K562 (cell line): ENCODE results near the gene ORAI3. TPM values are rescaled to one million over a fixed set of nuclear protein-coding genes. Genes with fewer than 3 reads are reported as not detected.

ENCODE experiments used
- CBX1 ChIP-seq: sonication (generic); IDR thresholded peaks from 2 replicates; pipeline ENCODE4 v1.6.1; 2016; ENCODE audit warnings: antibody characterized with exemption, low read depth, mild to moderate bottlenecking
- CSDE1 ChIP-seq, 2 experiments: fragments of 450-650 bp; IDR thresholded peaks; 2 replicates each; pipeline ENCODE4 v1.6.1; 2016; ENCODE audit warnings: mild to moderate bottlenecking in 1 of 2
- FOXP1 ChIP-seq: sonication (generic); formaldehyde crosslinking; IDR thresholded peaks from 2 replicates; pipeline ENCODE4 v1.8.0; 2022; ENCODE audit warnings: mild to moderate bottlenecking, missing genetic modification reagents
- IRF9 ChIP-seq: fragments of 450-650 bp; IDR thresholded peaks from 2 replicates; pipeline ENCODE4 v1.6.1; 2016; ENCODE audit warnings: missing biosample characterization, missing genetic modification characterization
- JUNB ChIP-seq: fragments of 450-650 bp; formaldehyde crosslinking; conservative IDR thresholded peaks from 2 replicates; pipeline ENCODE4 v1.4.0; 2020; ENCODE audit warnings: mild to moderate bottlenecking
- MBD1 ChIP-seq: fragments of 250-450 bp; sonication (Bioruptor Pico); IDR thresholded peaks from 2 replicates; pipeline ENCODE4 v1.8.0; 2022; ENCODE audit warnings: inconsistent platforms
- MECOM ChIP-seq: fragments of 250-450 bp; sonication (Bioruptor Pico); IDR thresholded peaks from 2 replicates; pipeline ENCODE4 v1.8.0; 2022; ENCODE audit warnings: inconsistent platforms
- NEUROD1 ChIP-seq: fragments of 150-350 bp; IDR thresholded peaks from 2 replicates; pipeline ENCODE4 v1.6.1; 2014; ENCODE audit warnings: borderline replicate concordance, low read length, low read depth; ENCODE audit not compliant: partially characterized antibody
- NR1H2 ChIP-seq: sonication (generic); formaldehyde crosslinking; IDR thresholded peaks from 2 replicates; pipeline ENCODE4 v1.4.0; 2020; ENCODE audit warnings: mild to moderate bottlenecking, missing genetic modification reagents
- SMC3 ChIP-seq: conservative IDR thresholded peaks from 2 replicates; pipeline ENCODE4 v1.6.1; 2011; ENCODE audit warnings: low read depth, low read length, improper control_type of control experiment; ENCODE audit not compliant: insufficient read depth
- SP2 ChIP-seq: IDR thresholded peaks from 2 replicates; pipeline ENCODE4 v1.6.1; 2011; ENCODE audit warnings: mild to moderate bottlenecking, low read depth, low read length, moderate library complexity; ENCODE audit not compliant: poor library complexity, severe bottlenecking; ENCODE audit errors: extremely low read depth
- STAT6 ChIP-seq: sonication (generic); formaldehyde crosslinking; IDR thresholded peaks from 2 replicates; pipeline ENCODE4 v1.8.1; 2023; ENCODE audit warnings: mild to moderate bottlenecking, missing genetic modification reagents
- TBP ChIP-seq: optimal IDR thresholded peaks from 2 replicates; pipeline ENCODE3; 2011; ENCODE audit warnings: low read depth, low read length, improper control_type of control experiment
- TEAD4 ChIP-seq, 2 experiments: sonication (generic) in 1 of 2; formaldehyde crosslinking in 1 of 2; IDR thresholded peaks; 2 replicates each; pipeline versions ENCODE4 v1.6.1 to v1.8.0; 2012 to 2022; ENCODE audit warnings: borderline replicate concordance in 1 of 2, inconsistent platforms in 1 of 2, low read length in 1 of 2, mild to moderate bottlenecking in 1 of 2, missing genetic modification reagents in 1 of 2
- ZBTB1 ChIP-seq: sonication (generic); formaldehyde crosslinking; IDR thresholded peaks from 2 replicates; pipeline ENCODE4 v1.8.1; 2023; ENCODE audit warnings: missing genetic modification reagents, low read depth, mild to moderate bottlenecking, borderline replicate concordance
- ZBTB43 ChIP-seq: sonication (generic); formaldehyde crosslinking; IDR thresholded peaks from 2 replicates; pipeline ENCODE4 v1.8.0; 2023; ENCODE audit warnings: mild to moderate bottlenecking, missing genetic modification reagents
- ZNF282 ChIP-seq: sonication (generic); formaldehyde crosslinking; IDR thresholded peaks from 2 replicates; pipeline ENCODE4 v1.8.1; 2023; ENCODE audit warnings: missing genetic modification reagents
- ZNF695 ChIP-seq: fragments of 450-650 bp; formaldehyde crosslinking; IDR thresholded peaks from 2 replicates; pipeline ENCODE4 v1.4.0; 2020; ENCODE audit warnings: mild to moderate bottlenecking, moderate library complexity
- ZNF707 ChIP-seq: fragments of 250-450 bp; sonication (Bioruptor Pico); conservative IDR thresholded peaks from 2 replicates; pipeline ENCODE4 v1.8.0; 2022; ENCODE audit warnings: inconsistent platforms, mild to moderate bottlenecking, moderate library complexity
- polyA plus RNA-seq, 8 experiments: library from polyadenylated mRNA; depleted of rRNA in 4 of 8; stranded (reverse) in 5 of 8; unstranded in 3 of 8; fragments of >200 nt; fragmentation: Nextera tagmentation in 2 of 8; fragmentation: Illumina TruSeq in 1 of 8; extraction: Ambion mirVana in 2 of 8; extraction: Trizol in 1 of 8; gene quantifications; 2 replicates each; pipeline versions ENCODE4 v1.2.1 to v1.2.3, GENCODE V29; 2011 to 2014; ENCODE audit warnings: inconsistent platforms in 1 of 8, missing spikeins in 1 of 8
- total RNA-seq, 7 experiments: library from RNA; depleted of rRNA in 6 of 7; stranded (reverse); fragments of >200 nt in 6 of 7; fragmentation: Illumina TruSeq in 2 of 7; extraction: Trizol in 2 of 7; gene quantifications; 2 replicates each; pipeline versions ENCODE4 v1.2.1 to v1.2.3, GENCODE V29; 2011 to 2021; ENCODE audit warnings: low replicate concordance in 1 of 7

ORAI3 gene
- total and polyA plus RNA-seq, 9 of the 15 experiments (the other 6 are each of a cell fraction or from before 2014, with no cell fraction given): 4.9 to 23.3 (median 14.1) TPM

GRCh38 chr16:30949650-30950515 lies 1.0 kb downstream of the ORAI3 start (continued):
- TF ChIP-seq ZBTB43 (CRISPR knock-in tag): no peak
- TF ChIP-seq NEUROD1: peak; percentile 59
- TF ChIP-seq JUNB (CRISPR knock-in tag): no peak
- TF ChIP-seq MBD1 (CRISPR knock-in tag): no peak
- TF ChIP-seq ZNF282: no peak
- no peak for TF ChIP-seq STAT6 (CRISPR knock-in tag)
- no peak for TF ChIP-seq SP2
- no peak for TF ChIP-seq MECOM (CRISPR knock-in tag)
- no peak for TF ChIP-seq ZNF695 (CRISPR knock-in tag)
- no peak for TF ChIP-seq NR1H2
- TF ChIP-seq FOXP1 (CRISPR knock-in tag): no peak
- no peak for TF ChIP-seq ZBTB1 (CRISPR knock-in tag)
- no peak for TF ChIP-seq ZNF707 (CRISPR knock-in tag)
- TF ChIP-seq TBP: peak; percentile 78
- peak; percentile 65; the same call in 1 of the 2 replicates for TF ChIP-seq TEAD4 (IDR thresholded peaks at IDR 0.05; ENCODE audit: low read length)
- no peak for TF ChIP-seq TEAD4 (CRISPR knock-in tag; IDR thresholded peaks at IDR 0.05; ENCODE audit: borderline replicate concordance)
- TF ChIP-seq IRF9 (tag): no peak
- no peak for TF ChIP-seq CSDE1 (IDR thresholded peaks at IDR 0.05)
- TF ChIP-seq CBX1: peak; percentile 89; the same call in 1 of the 2 replicates
- TF ChIP-seq SMC3: no peak
